WTC11 (cell line): ENCODE results near the gene MYL5. TPM values are rescaled to one million over a fixed set of nuclear protein-coding genes. Genes with fewer than 3 reads are reported as not detected.
A peak's percentile ranks its signal among the peaks of the same experiment; 100 is the strongest.

Experiments used
- ATAC-seq: fragments of 200-7000 bp; cut with Tn5 transposase; 2 replicates; pipeline ENCODE4 v1.10.0; 2021; ENCODE audit warnings: mild to moderate bottlenecking, moderate library complexity
- CTCF ChIA-PET: fragments of 300-600 bp; sonication (Branson Sonifier 250); formaldehyde crosslinking; loops from one replicate; lab custom pipeline; 2021; ENCODE audit warnings: antibody characterized with exemption; lab: Charles Lee
- POLR2A ChIA-PET: fragments of 350-600 bp; sonication (Branson Sonifier 250); formaldehyde crosslinking; loops from one replicate; lab custom pipeline; 2021; ENCODE audit warnings: antibody characterized with exemption; lab: Charles Lee
- DNase-seq: peaks from one replicate; pipeline ENCODE4 v3.0.0; 2021; ENCODE audit warnings: low spot score
- H3K27ac Mint-ChIP-seq: 2 replicates; pipeline ENCODE4 v1.8.0; 2021; ENCODE audit warnings: mixed read lengths
- H3K27me3 Mint-ChIP-seq: 2 replicates; pipeline ENCODE4 v1.8.0; 2021; ENCODE audit warnings: low read depth, mild to moderate bottlenecking, moderate library complexity, mixed read lengths
- H3K36me3 Mint-ChIP-seq: 2 replicates; pipeline ENCODE4 v1.8.0; 2021; ENCODE audit warnings: mixed read lengths
- H3K4me1 Mint-ChIP-seq: 2 replicates; pipeline ENCODE4 v1.8.0; 2022; ENCODE audit warnings: mixed read lengths
- H3K4me3 Mint-ChIP-seq: 2 replicates; pipeline ENCODE4 v1.8.0; 2021; ENCODE audit warnings: mild to moderate bottlenecking, moderate library complexity, mixed read lengths
- H3K9me3 Mint-ChIP-seq: 2 replicates; pipeline ENCODE4 v1.8.0; 2021; ENCODE audit warnings: mixed read lengths
- CREM ChIP-seq: sonication (generic); formaldehyde crosslinking; IDR thresholded peaks from 2 replicates; pipeline ENCODE4 v1.8.1; 2022; ENCODE audit warnings: mild to moderate bottlenecking, missing genetic modification reagents, moderate library complexity
- ETV6 ChIP-seq: sonication (generic); formaldehyde crosslinking; IDR thresholded peaks from 2 replicates; pipeline ENCODE4 v1.8.1; 2022; ENCODE audit warnings: mild to moderate bottlenecking, missing genetic modification reagents
- FOXP1 ChIP-seq: sonication (generic); formaldehyde crosslinking; IDR thresholded peaks from 2 replicates; pipeline ENCODE4 v1.8.0; 2022; ENCODE audit warnings: missing genetic modification reagents, mild to moderate bottlenecking, moderate library complexity, borderline replicate concordance
- JAZF1 ChIP-seq: fragments of 250-450 bp; sonication (Bioruptor Pico); IDR thresholded peaks from 2 replicates; pipeline ENCODE4 v1.9.0; 2021; ENCODE audit warnings: moderate library complexity, mild to moderate bottlenecking, inconsistent platforms
- NR3C1 ChIP-seq: sonication (generic); formaldehyde crosslinking; conservative IDR thresholded peaks from 2 replicates; pipeline ENCODE4 v1.8.1; 2023; ENCODE audit warnings: low read depth, mild to moderate bottlenecking, missing genetic modification reagents
- OVOL2 ChIP-seq: fragments of 250-450 bp; sonication (Bioruptor Pico); IDR thresholded peaks from 2 replicates; pipeline ENCODE4 v1.9.0; 2021; ENCODE audit warnings: mild to moderate bottlenecking, borderline replicate concordance
- RORB ChIP-seq: fragments of 250-450 bp; sonication (Bioruptor Pico); IDR thresholded peaks from 2 replicates; pipeline ENCODE4 v1.9.0; 2021; ENCODE audit warnings: mild to moderate bottlenecking
- SMAD4 ChIP-seq: sonication (generic); formaldehyde crosslinking; IDR thresholded peaks from 2 replicates; pipeline ENCODE4 v1.8.0; 2022; ENCODE audit warnings: mild to moderate bottlenecking, missing genetic modification reagents
- ZNF121 ChIP-seq: sonication (generic); formaldehyde crosslinking; IDR thresholded peaks from 2 replicates; pipeline ENCODE4 v1.8.0; 2023; ENCODE audit warnings: missing genetic modification reagents
- ZNF138 ChIP-seq: sonication (generic); formaldehyde crosslinking; conservative IDR thresholded peaks from 2 replicates; pipeline ENCODE4 v1.8.1; 2022; ENCODE audit warnings: mild to moderate bottlenecking, moderate library complexity, missing genetic modification reagents
- ZNF416 ChIP-seq: fragments of 250-450 bp; sonication (Bioruptor Pico); IDR thresholded peaks from 2 replicates; pipeline ENCODE4 v1.9.0; 2021; ENCODE audit warnings: mild to moderate bottlenecking, inconsistent platforms
- ZNF423 ChIP-seq: fragments of 250-450 bp; sonication (Bioruptor Pico); IDR thresholded peaks from 2 replicates; pipeline ENCODE4 v2.1.2; 2022; ENCODE audit warnings: mild to moderate bottlenecking, moderate library complexity
- ZNF671 ChIP-seq: fragments of 250-450 bp; sonication (Bioruptor Pico); IDR thresholded peaks from 2 replicates; pipeline ENCODE4 v1.8.0; 2021; ENCODE audit warnings: mild to moderate bottlenecking
- total RNA-seq: library from RNA; stranded (reverse); gene quantifications from 3 replicates; pipeline ENCODE4 v1.2.3, GENCODE V29; 2021
- TF ChIP-seq, protein P1 (sequence below): sonication (generic); formaldehyde crosslinking; IDR thresholded peaks from 2 replicates; pipeline ENCODE4 v1.8.1; 2023; ENCODE audit warnings: mild to moderate bottlenecking, moderate library complexity, missing genetic modification reagents
- TF ChIP-seq, protein P2 (sequence below): sonication (generic); formaldehyde crosslinking; IDR thresholded peaks from 2 replicates; pipeline ENCODE4 v1.8.1; 2022; ENCODE audit warnings: missing genetic modification reagents, borderline replicate concordance
- TF ChIP-seq, protein P3 (sequence below): sonication (generic); formaldehyde crosslinking; IDR thresholded peaks from 2 replicates; pipeline ENCODE4 v1.8.0; 2022; ENCODE audit warnings: mild to moderate bottlenecking, missing genetic modification reagents
- TF ChIP-seq, protein P4 (sequence below): sonication (generic); formaldehyde crosslinking; IDR thresholded peaks from 2 replicates; pipeline ENCODE4 v1.8.0; 2023; ENCODE audit warnings: missing genetic modification reagents
- TF ChIP-seq, protein P5 (sequence below): sonication (generic); formaldehyde crosslinking; IDR thresholded peaks from 2 replicates; pipeline ENCODE4 v1.8.1; 2022; ENCODE audit warnings: low read depth, missing genetic modification reagents, borderline replicate concordance
- TF ChIP-seq, protein P6 (sequence below): sonication (generic); formaldehyde crosslinking; IDR thresholded peaks from 2 replicates; pipeline ENCODE4 v1.8.1; 2022; ENCODE audit warnings: mild to moderate bottlenecking, moderate library complexity, missing genetic modification reagents

Gene MYL5
- total RNA-seq, 1 experiment from 2014 or later = 22.2 TPM

DNA sequence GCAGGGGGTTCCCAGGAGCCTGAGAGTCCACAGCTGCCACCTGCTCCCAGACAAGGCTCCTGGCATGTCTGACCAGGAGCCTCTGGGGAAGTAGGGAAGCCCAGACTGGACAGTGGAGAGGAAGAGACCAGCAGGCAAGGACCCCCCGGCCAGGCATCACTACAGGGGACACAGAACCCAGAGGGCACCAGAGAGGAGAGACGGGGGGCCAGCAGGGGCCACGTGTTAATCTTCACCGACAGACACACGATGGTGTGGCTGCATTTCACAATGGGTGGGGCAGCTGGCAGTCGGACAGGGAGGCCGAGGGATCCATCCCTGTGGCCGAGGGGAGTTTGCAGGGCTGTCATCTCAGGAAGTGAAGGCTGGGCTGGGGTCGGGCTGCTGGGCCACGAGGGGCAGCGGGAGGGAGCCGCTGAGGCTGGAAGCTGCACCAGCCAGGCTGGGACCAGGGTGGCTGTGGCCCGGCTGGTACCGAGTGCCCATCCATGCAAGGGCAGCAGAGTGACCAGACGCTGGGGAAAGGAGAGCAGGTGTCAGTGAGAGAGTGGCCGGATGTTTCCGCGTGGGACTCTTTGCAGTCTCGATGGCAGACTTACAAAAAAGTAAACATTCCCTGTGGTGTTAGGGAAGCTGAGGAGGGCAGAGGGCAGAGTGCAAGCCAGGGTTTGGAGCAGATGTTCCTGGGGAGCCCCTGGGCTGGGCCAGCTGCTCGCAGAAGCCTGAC is 44.3 kb upstream of the MYL5 start:
- Mint-ChIP-seq H3K36me3 (peaks cover 6% of the 10 kb centered on the region; the same call in 1 of the 2 replicates), H3K27ac (no peak overlapping the region), H3K9me3 (peaks cover 22% of the 10 kb centered on the region), H3K27me3 (peaks cover 7% of the 10 kb centered on the region), H3K4me3 (no peak overlapping the region), H3K4me1 (peaks cover 3% of the 10 kb centered on the region; the same call in 1 of the 2 replicates)
- POLR2A ChIA-PET = no interaction called here
- CTCF ChIA-PET = no interaction called here
- TF ChIP-seq, protein P1, sequence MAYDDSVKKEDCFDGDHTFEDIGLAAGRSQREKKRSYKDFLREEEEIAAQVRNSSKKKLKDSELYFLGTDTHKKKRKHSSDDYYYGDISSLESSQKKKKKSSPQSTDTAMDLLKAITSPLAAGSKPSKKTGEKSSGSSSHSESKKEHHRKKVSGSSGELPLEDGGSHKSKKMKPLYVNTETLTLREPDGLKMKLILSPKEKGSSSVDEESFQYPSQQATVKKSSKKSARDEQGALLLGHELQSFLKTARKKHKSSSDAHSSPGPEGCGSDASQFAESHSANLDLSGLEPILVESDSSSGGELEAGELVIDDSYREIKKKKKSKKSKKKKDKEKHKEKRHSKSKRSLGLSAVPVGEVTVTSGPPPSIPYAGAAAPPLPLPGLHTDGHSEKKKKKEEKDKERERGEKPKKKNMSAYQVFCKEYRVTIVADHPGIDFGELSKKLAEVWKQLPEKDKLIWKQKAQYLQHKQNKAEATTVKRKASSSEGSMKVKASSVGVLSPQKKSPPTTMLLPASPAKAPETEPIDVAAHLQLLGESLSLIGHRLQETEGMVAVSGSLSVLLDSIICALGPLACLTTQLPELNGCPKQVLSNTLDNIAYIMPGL (CRISPR knock-in tag) = no peak
- TF ChIP-seq ZNF423 (CRISPR knock-in tag) (no peak), NR3C1 (no peak), FOXP1 (CRISPR knock-in tag) (no peak), ZNF121 (CRISPR knock-in tag) (no peak), CREM (no peak), JAZF1 (no peak), ETV6 (CRISPR knock-in tag) (no peak), ZNF138 (CRISPR knock-in tag) (no peak), RORB (CRISPR knock-in tag) (no peak), OVOL2 (no peak), SMAD4 (CRISPR knock-in tag) (no peak), ZNF416 (CRISPR knock-in tag) (no peak), ZNF671 (CRISPR knock-in tag) (no peak)
- TF ChIP-seq, protein P2, sequence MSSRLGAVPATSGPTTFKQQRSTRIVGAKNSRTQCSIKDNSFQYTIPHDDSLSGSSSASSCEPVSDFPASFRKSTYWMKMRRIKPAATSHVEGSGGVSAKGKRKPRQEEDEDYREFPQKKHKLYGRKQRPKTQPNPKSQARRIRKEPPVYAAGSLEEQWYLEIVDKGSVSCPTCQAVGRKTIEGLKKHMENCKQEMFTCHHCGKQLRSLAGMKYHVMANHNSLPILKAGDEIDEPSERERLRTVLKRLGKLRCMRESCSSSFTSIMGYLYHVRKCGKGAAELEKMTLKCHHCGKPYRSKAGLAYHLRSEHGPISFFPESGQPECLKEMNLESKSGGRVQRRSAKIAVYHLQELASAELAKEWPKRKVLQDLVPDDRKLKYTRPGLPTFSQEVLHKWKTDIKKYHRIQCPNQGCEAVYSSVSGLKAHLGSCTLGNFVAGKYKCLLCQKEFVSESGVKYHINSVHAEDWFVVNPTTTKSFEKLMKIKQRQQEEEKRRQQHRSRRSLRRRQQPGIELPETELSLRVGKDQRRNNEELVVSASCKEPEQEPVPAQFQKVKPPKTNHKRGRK (CRISPR knock-in tag) = no peak
- TF ChIP-seq, protein P3, sequence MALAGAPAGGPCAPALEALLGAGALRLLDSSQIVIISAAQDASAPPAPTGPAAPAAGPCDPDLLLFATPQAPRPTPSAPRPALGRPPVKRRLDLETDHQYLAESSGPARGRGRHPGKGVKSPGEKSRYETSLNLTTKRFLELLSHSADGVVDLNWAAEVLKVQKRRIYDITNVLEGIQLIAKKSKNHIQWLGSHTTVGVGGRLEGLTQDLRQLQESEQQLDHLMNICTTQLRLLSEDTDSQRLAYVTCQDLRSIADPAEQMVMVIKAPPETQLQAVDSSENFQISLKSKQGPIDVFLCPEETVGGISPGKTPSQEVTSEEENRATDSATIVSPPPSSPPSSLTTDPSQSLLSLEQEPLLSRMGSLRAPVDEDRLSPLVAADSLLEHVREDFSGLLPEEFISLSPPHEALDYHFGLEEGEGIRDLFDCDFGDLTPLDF (CRISPR knock-in tag) = no peak
- TF ChIP-seq, protein P4, sequence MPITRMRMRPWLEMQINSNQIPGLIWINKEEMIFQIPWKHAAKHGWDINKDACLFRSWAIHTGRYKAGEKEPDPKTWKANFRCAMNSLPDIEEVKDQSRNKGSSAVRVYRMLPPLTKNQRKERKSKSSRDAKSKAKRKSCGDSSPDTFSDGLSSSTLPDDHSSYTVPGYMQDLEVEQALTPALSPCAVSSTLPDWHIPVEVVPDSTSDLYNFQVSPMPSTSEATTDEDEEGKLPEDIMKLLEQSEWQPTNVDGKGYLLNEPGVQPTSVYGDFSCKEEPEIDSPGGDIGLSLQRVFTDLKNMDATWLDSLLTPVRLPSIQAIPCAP = no peak
- TF ChIP-seq, protein P5, sequence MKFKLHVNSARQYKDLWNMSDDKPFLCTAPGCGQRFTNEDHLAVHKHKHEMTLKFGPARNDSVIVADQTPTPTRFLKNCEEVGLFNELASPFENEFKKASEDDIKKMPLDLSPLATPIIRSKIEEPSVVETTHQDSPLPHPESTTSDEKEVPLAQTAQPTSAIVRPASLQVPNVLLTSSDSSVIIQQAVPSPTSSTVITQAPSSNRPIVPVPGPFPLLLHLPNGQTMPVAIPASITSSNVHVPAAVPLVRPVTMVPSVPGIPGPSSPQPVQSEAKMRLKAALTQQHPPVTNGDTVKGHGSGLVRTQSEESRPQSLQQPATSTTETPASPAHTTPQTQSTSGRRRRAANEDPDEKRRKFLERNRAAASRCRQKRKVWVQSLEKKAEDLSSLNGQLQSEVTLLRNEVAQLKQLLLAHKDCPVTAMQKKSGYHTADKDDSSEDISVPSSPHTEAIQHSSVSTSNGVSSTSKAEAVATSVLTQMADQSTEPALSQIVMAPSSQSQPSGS (CRISPR knock-in tag) = no peak
- DNase-seq (peak; percentile 8), ATAC-seq (no peak)

DNA sequence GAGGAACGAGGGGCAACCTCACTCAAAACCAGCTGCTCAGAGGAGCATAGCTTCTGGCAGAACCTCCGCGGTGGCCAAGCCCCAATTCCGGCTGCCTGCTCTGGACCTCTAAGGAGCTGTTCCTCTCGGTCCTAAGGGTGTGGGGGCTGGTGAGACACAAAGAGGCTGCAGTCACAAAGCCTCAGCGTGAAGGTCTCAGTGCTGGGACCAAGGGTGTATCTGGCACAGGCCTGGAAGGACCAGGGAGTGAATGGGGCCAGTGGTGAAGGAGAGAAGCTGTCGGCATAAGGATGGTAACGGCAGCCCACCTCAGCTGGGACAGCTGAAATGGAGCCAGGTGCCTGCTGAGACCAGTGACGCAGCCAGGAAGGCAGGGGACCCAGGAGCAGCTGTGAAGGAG is 43.7 kb upstream of the MYL5 start:
- ChIA-PET CTCF (no interaction called here), POLR2A (no interaction called here)
- Mint-ChIP-seq H3K4me1 (no peaks in the 10 kb centered on the region; the same call in 1 of the 2 replicates), H3K27me3 (peaks cover 7% of the 10 kb centered on the region), H3K4me3 (no peak overlapping the region), H3K9me3 (peaks cover 22% of the 10 kb centered on the region), H3K27ac (no peak overlapping the region), H3K36me3 (peaks cover 6% of the 10 kb centered on the region; the same call in 1 of the 2 replicates)
- peak; percentile 6 for DNase-seq
- ATAC-seq = no peak
- TF ChIP-seq, protein P6, sequence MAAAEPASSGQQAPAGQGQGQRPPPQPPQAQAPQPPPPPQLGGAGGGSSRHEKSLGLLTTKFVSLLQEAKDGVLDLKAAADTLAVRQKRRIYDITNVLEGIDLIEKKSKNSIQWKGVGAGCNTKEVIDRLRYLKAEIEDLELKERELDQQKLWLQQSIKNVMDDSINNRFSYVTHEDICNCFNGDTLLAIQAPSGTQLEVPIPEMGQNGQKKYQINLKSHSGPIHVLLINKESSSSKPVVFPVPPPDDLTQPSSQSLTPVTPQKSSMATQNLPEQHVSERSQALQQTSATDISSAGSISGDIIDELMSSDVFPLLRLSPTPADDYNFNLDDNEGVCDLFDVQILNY = no peak
- TF ChIP-seq, protein P4 = no peak
- no peak for TF ChIP-seq ZNF138 (CRISPR knock-in tag)
